ENCODE data around the gene NFIB. TPM values are rescaled to one million over a fixed set of nuclear protein-coding genes. Genes with fewer than 3 reads are reported as not detected.

NFIB gene
- total RNA-seq, 2 experiments from 2014 or later, result not detected

DNA sequence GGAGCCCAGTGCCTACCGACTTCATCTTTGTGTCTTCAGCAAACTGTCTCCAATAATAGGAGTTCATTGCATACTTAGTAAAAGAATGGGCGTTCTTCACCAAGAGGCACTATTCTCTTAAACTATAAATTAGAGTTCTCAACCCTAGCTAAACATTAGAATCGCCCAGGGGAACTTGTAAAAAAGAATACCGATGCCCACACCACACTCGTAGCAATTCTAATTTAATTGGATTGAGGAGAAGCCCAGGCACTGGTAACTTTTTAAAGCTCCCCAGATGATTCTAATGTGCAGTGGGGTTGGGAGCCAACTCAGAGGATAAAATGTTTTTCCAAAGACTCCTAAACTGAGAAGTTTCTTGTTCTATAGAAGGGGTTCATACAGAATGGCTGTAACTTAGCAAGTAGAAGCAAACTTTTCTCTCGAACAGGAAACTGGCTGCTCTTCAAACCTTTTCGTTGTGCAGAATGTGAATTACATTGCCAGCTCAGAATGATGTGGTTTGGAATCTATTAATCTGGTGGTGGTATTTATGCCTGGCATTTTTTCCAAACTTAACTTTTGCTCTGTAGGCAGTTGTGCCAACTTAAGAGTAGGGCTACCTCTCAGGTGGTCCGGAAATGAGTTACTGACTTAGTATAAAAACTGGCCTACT, 26.4 kb upstream of the NFIB start:
- Mint-ChIP-seq H3K4me3 (no peak overlapping the region), H3K27me3 (peaks cover 9% of the 10 kb centered on the region), H3K27ac (no peak overlapping the region), H3K36me3 (ENCODE audit: low read depth) (no peaks in the 10 kb centered on the region), H3K4me1 (ENCODE audit: low read depth) (no peaks in the 10 kb centered on the region), H3K9me3 (no peaks in the 10 kb centered on the region)
- CTCF ChIA-PET, result interaction anchor here (1.1 kb wide), 1 partner anchor 14 kb away, joined by 4 read pairs; no protein-coding TSS in a partner anchor
- intact Hi-C loops (cut with micrococcal nuclease), result no loop called here
- DNase-seq (no peak), ATAC-seq (no peak)
- POLR2A ChIA-PET, result no interaction called here
- TF ChIP-seq, protein P1, sequence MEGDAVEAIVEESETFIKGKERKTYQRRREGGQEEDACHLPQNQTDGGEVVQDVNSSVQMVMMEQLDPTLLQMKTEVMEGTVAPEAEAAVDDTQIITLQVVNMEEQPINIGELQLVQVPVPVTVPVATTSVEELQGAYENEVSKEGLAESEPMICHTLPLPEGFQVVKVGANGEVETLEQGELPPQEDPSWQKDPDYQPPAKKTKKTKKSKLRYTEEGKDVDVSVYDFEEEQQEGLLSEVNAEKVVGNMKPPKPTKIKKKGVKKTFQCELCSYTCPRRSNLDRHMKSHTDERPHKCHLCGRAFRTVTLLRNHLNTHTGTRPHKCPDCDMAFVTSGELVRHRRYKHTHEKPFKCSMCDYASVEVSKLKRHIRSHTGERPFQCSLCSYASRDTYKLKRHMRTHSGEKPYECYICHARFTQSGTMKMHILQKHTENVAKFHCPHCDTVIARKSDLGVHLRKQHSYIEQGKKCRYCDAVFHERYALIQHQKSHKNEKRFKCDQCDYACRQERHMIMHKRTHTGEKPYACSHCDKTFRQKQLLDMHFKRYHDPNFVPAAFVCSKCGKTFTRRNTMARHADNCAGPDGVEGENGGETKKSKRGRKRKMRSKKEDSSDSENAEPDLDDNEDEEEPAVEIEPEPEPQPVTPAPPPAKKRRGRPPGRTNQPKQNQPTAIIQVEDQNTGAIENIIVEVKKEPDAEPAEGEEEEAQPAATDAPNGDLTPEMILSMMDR (IDR thresholded peaks at IDR 0.05), result no peak

GRCh38 chr9:14339746-14340145, 25.8 kb upstream of the NFIB start:
- Mint-ChIP-seq H3K27me3 (peaks cover 13% of the 10 kb centered on the region), H3K4me3 (no peak overlapping the region), H3K4me1 (ENCODE audit: low read depth) (no peaks in the 10 kb centered on the region), H3K36me3 (ENCODE audit: low read depth) (no peaks in the 10 kb centered on the region), H3K27ac (no peak overlapping the region), H3K9me3 (no peaks in the 10 kb centered on the region)
- DNase-seq (no peak), ATAC-seq (no peak)
- ChIA-PET POLR2A (no interaction called here), CTCF (interaction anchor here (1.1 kb wide), 1 partner anchor 14 kb away, joined by 4 read pairs; no protein-coding TSS in a partner anchor)
- TF ChIP-seq, protein P1 (IDR thresholded peaks at IDR 0.05), result no peak
- intact Hi-C loops (cut with micrococcal nuclease), result no loop called here

GRCh38 chr9:14337615-14338014, 23.7 kb upstream of the NFIB start:
- intact Hi-C loops (cut with micrococcal nuclease), result no loop called here
- H3K4me3 Mint-ChIP-seq, result no peak overlapping the region
- TF ChIP-seq, protein P1 (IDR thresholded peaks at IDR 0.05), result no peak
- POLR2A ChIA-PET, result no interaction called here
- CTCF ChIA-PET, result no interaction called here
- H3K36me3 Mint-ChIP-seq (ENCODE audit: low read depth), result no peaks in the 10 kb centered on the region
- DNase-seq (no peak), ATAC-seq (no peak)
- H3K4me1 Mint-ChIP-seq (ENCODE audit: low read depth), result no peaks in the 10 kb centered on the region
- H3K27ac Mint-ChIP-seq, result no peak overlapping the region
- H3K9me3 Mint-ChIP-seq, result no peaks in the 10 kb centered on the region
- H3K27me3 Mint-ChIP-seq, result peaks cover 21% of the 10 kb centered on the region

GRCh38 chr9:14336244-14336643, 22.3 kb upstream of the NFIB start:
- Mint-ChIP-seq H3K27me3 (peaks cover 25% of the 10 kb centered on the region), H3K4me3 (no peak overlapping the region), H3K27ac (no peak overlapping the region), H3K9me3 (no peaks in the 10 kb centered on the region), H3K4me1 (ENCODE audit: low read depth) (no peaks in the 10 kb centered on the region), H3K36me3 (ENCODE audit: low read depth) (no peaks in the 10 kb centered on the region)
- ATAC-seq, result no peak
- ChIA-PET CTCF (no interaction called here), POLR2A (no interaction called here)
- intact Hi-C loops (cut with micrococcal nuclease), result no loop called here
- TF ChIP-seq, protein P1 (IDR thresholded peaks at IDR 0.05), result no peak
- no peak for DNase-seq

DNA sequence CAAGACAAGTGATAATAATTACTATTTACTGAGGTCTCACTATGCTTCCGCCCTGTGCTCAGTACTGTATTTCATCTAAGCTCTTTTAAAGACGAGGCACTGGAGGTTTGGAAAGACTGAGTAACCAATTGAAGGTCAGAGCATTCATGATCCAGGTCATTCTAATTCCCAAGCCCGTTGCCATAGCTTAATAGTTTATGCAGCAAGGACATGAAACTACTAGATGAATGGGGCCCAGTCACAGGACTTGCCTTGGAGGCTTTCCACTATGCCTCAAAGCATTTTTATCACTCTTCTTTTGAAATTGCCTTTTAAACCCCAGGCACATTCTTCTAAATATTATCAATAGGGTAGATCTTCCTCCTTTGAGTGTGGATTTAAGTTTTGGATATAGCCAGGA, 17.2 kb upstream of the NFIB start:
- peaks cover 22% of the 10 kb centered on the region for H3K27me3 Mint-ChIP-seq
- ChIA-PET CTCF (interaction anchor here (1.1 kb wide), 1 partner anchor 22 kb away, joined by 5 read pairs; no protein-coding TSS in a partner anchor), POLR2A (no interaction called here)
- no peak for ATAC-seq
- H3K9me3 Mint-ChIP-seq, result no peaks in the 10 kb centered on the region
- intact Hi-C loops (cut with micrococcal nuclease), result no loop called here
- no peak overlapping the region for H3K27ac Mint-ChIP-seq
- TF ChIP-seq, protein P1 (IDR thresholded peaks at IDR 0.05), result no peak
- no peaks in the 10 kb centered on the region for H3K4me1 Mint-ChIP-seq (ENCODE audit: low read depth)
- DNase-seq, result no peak
- H3K4me3 Mint-ChIP-seq, result no peak overlapping the region
- no peaks in the 10 kb centered on the region for H3K36me3 Mint-ChIP-seq (ENCODE audit: low read depth)
